LoVo (cell line): ENCODE measurements around the gene CIRBP.

Source experiments
- DNase-seq: peaks from one replicate; pipeline ENCODE4 v3.0.0-alpha.2; 2016; ENCODE audit warnings: low spot score

CIRBP gene

DNA sequence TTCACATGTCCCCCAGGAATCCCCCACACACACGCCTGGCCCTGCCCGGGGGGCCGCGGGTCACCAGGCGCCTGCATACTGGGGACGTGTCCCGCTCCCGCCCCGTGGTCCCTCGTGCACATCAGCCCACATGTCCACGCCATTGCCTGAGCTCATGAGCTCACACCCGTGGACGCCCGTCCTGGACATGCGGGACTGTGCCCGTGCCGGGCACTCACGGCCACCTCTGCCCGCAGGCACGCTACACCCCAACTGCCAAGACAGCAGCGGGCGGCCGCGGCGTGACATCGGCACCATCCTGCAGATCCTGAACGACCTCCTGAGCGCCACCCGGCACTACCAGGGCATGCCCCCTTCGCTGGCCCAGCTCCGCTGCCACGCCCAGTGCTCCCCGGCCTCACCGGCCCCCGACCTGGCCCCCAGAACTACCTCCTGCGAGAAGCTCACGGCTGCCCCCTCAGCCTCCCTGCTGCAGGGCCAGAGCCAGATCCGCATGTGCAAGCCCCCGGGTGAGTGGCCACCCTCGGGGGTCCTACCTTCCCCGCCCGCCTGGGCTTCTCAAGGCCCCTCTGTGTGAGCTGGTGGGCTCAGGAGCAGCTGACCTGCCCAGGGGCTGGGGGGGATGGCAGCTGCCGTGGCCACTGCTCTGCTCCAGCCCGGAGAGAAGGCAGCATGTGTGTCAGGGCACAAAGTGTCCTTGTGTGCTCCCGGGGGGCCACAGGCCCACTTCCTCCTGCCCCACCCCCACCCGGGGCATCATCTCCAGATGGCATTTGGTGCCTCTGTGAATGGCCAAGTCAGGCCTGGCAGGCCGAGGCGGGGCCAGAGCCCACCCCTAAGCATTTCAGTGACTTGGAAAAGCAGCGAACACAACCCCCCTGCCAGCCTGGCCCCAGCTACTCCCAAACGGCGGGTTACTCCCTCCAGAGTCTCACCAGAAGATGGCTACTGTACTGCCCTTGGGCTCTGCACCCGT is 13.7 kb upstream of the CIRBP start:
- no peak for DNase-seq

DNA sequence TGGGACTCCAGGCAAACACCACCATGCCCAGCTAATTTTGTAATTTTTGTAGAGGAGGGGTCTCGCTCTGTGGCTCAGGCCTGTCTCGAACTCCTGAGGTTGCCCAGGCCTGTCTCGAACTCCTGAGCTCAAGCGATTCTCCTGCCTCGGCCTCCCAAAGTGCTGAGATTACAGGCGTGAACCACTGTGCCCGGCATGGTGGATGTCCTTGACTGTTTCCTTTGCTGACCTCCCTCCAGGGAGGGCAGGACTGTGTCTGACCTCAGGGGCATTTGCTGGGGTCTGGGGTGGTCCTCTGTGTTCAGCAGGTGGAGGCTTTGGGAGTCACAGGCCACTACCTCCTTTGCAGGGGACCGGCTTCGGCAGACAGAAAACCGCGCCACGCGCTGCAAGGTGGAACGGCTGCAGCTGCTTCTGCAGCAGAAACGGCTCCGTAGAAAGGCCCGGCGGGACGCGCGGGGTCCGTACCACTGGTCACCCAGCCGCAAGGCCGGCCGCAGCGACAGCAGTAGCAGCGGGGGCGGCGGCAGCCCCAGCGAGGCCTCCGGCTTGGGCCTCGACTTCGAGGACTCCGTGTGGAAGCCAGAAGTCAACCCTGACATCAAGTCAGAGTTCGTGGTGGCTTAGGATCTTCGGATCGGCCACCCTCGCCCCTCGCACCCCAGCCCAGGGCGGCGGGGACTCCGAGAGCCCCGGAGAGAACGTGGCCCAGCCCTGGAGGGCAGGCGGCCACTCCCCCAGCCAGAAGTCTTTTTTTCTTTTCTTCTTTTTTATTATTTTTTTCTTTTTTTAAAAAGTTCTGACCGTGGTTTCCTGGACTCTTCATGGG is 12.3 kb upstream of the CIRBP start:
- DNase-seq = no peak

DNA sequence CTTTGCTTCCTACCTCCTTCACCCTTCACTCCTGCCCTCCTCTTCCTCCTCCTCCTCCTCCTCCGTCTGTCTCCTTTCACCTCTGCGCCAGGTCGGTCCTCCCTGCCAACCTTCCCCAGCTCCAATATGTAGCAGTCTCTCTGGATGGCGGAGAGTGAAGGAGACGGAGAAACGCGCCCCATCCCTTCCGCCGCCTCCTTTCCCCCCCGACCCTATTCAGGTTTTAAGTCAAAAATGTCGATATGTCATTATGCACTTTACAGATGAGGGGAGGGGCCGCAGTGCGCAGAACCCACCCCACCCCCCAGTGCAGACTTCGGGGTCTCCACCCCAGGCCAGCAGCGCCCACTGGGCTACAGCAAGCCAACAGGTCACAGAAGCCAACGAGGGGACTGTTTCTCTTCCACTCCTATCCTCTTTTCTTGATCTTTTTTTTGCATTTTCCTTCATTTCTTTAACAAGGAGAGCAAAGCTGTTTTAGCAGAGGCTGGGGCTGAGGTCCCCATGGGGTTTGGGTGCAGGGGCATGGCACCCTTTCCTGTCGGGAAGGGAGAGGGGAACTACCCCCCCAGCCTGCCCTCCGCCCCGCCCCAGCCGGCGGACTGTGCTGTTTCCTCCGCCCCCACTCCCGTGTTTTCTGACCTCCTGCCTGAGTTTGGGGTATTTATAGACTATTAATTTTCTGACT is 11.5 kb upstream of the CIRBP start:
- DNase-seq = no peak

DNA sequence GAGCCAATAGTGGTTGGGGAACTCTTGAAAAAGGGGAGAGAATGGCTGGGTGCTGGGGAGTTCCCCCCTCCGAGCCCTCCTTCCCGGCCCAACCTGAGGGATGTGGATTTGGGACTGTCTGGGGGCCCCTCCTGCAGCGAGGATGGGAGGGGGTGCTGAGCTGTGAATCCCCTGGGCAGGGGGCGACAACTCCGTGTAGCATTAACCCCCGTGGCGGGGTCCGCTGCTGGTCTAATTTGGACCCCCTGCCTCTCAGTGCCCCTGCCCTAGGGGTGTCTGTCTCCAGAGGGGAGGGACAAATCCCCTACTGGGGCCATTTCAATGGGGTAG is 11.0 kb upstream of the CIRBP start:
- no peak for DNase-seq

DNA sequence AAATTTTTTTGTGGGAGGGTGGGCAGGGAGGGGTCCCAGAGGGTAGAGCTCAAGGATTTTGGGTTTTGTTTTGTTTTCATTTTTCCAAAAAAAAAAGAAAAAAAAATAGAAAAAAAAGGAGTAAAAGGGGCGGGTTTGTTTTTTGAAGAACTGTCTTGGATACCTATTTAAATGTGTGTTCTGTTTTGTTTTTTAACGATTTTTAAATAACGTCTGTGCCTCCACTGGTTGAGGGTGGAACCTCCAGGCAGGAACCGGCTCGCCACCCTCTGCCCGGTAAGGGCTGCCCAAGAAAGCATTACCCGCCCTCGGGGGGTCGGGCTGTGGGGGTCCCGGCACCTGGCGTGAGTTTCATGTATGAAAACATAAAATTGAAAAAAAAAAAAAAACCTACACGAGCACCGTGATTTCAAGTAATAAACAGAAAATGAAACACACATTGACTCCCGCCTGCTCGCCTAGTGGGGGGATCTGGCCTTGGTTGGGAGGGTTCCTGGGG is 10.4 kb upstream of the CIRBP start:
- DNase-seq = no peak

DNA sequence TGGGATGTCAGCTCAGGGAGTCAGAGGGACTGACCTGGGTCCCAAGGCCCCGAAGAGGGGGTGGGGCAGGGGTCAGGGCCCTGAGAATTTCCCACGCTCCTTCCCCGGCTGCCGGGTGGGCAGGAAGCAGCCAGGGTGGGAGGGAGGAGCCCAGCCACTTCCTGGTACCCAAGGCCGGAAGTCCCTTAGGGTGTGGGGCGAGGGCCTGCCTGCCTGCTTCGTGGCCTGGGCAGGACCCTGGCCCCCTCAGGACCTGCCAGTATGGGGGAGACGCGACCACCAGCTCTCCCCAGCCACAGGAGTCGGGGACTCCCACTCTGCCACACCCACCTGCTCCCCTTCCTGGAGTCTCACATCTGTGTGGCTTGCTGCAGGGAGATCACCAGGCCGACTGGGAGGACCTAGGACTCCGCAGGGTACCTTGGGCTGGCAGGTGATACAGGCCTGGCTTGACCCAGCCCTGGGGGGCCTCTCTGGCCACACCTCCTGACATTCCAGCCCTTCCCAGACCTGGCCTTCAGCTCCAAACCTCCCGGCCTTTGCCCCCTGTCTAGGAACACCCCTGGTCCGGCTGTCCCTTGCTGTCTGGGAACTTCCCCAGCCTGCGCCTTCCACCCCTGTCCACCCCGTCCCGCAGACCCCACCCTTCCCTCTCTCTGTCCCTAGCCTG is 9.8 kb upstream of the CIRBP start:
- peak; percentile 65 for DNase-seq

- DNase-seq = no peak
These were observed 9.0 kb upstream of the CIRBP start for GRCh38 chr19:1259876-1260748.

GRCh38 chr19:1260749-1261537 is 8.2 kb upstream of the CIRBP start:
- DNase-seq = peak; percentile 97

DNA sequence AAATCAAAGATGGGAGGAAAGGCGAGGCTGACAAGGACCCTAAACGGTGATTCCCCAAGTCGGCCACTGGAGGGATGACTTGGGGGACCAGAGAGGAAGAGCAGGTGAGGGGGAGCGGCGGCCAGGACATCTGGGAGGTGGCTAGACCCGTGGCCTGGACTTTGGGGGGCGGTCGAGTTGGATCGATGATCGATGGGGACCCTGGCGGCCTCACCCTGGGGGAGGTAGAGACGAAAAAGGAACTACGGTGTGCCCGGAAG is 7.7 kb upstream of the CIRBP start:
- DNase-seq = no peak

DNA sequence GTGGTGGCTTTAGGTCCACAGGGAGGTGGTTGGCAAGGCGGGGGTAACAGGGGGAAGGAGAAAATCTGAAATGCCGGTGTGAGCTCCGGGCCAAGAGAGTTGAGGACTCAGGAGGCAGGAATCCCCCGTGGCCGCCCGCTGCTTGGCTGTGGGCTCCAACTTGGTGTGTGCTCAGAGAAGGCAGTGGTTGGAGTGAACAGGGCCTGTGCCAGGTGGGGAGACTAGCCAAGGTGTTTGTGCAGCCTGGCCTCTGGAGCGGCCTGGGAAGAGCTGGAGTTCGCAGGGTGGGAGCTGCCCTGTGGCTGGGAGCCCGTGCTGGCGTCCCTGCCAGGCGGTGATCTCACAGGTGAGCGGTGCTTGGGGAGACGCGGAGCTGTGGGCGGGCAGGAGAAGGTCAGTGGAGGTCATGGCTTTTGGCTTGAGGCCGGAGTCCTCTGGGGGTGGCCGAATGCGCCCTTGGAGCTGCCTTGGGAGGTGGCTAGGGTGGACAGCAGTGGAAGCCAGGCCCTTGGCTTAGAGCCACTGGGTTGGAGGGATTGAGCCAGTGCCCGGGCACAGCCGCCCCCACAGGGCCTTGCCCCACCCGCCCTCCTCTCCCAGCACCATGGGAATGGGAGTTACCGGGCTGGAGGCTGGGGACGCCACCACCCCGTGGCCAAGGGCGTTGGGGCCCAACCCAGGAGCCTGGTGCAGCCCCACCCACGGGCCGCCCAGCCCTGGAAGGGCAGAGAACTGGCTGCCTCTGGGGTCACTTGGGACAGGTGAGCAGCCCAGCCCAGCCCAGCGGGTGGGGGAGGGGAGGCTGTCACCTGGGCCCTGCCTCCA is 7.1 kb upstream of the CIRBP start:
- DNase-seq = peak; percentile 76

DNA sequence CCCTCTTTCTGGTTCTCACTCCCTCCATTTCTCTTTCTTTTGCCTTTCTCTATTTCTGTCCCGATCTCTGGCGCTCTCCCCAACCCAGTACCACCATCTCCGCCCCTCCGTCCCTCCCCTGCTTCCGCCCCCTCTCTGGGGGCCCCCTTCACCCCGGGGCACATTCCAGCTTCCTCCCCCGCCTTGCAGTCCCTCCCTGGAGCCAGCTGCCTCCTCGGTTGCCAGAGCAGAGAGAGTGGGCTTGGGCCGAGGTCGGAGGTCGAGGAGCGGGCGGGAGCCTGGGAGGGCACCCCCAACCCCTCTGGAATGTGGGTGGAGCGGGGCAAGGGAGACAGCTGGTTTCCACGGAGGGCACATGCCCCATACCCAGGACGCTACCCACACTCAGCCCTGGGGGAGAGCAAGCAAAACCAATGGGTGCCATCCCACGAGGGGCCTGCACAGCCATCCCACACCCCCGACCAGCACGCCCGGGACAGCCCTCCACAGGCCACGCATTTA is 6.5 kb upstream of the CIRBP start:
- no peak for DNase-seq

- DNase-seq = no peak
These were observed 5.9 kb upstream of the CIRBP start for GRCh38 chr19:1263188-1263587.

DNA sequence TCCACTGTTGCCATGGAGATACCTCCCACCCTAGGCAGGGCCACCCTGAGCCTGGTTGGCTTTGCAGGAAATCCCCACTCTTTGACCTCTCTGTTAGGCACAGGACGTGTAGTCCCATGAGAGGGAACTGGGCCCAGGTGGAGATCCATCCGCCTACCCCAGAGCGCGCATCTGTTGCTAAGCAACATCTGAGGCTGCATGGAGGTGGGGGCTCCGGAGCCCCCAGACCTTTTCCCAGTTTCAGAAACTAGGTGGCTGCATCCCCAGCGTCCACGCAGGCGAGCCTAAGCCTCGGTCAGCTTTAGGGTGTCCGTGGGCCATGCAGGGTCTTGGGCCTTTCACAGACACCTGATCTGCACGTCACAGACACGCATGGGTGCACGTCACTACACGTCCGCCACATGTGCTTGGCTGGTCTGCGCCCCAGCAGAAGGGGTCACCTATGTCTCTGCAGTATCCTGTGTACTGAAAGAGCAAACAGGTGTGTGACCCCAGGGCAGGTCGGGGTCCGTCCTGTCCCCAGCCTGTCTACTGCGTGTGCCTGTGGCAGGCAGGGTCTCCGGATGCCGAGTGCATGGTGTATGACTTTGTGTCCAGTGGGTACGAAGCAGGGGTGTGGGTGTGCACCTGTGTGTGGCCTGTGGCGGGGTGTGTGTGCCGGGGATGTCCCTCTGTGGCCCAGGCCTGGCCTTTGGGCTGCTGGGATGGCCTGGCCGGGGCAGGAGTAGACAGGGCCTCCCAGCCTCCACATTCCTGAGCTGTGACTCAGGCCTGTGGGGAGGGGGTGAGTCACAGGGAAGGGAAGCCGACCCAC is 4.1 kb upstream of the CIRBP start:
- peak; percentile 83 for DNase-seq

- DNase-seq = peak; percentile 60
These were observed 3.5 kb upstream of the CIRBP start for GRCh38 chr19:1265615-1266128.

GRCh38 chr19:1266129-1266915 is 2.8 kb upstream of the CIRBP start:
- peak; percentile 85 for DNase-seq

GRCh38 chr19:1266916-1267476 is 2.1 kb upstream of the CIRBP start:
- peak; percentile 64 for DNase-seq
